Fibroblast of skin of back (primary cell): ENCODE results near the gene RMI1.
A peak's percentile ranks its signal among the peaks of the same experiment; 100 is the strongest.

Experiments
- DNase-seq: peaks from one replicate; pipeline ENCODE4 v3.0.0-alpha.2; 2013

The RMI1 gene

GRCh38 chr9:83969602-83970001, 11.0 kb upstream of the RMI1 start:
- no peak for DNase-seq

GRCh38 chr9:83971485-83971884, 9.1 kb upstream of the RMI1 start:
- no peak for DNase-seq

- DNase-seq, result no peak
These were observed 8.3 kb upstream of the RMI1 start for GRCh38 chr9:83972286-83972685.

- no peak for DNase-seq
These were observed 5.3 kb upstream of the RMI1 start for GRCh38 chr9:83975300-83975699.

- no peak for DNase-seq
These were observed 4.2 kb upstream of the RMI1 start for GRCh38 chr9:83976372-83976771.

GRCh38 chr9:83977196-83977595, 3.4 kb upstream of the RMI1 start:
- no peak for DNase-seq

GRCh38 chr9:83978992-83979811, 1.4 kb upstream of the RMI1 start:
- peak; percentile 85 for DNase-seq

- peak; percentile 99 for DNase-seq
These were observed 702 bp upstream of the RMI1 start, which contains the start of gene HNRNPK for GRCh38 chr9:83979812-83980394. Gene HNRNPK (minus strand): TSS chr9:83980215. CDS start chr9:83978252, 1,963 bp downstream.

GRCh38 chr9:83981126-83981871, 694 bp downstream of the RMI1 start:
- peak; percentile 54 for DNase-seq

- DNase-seq, result no peak
These were observed 5.6 kb downstream of the RMI1 start for GRCh38 chr9:83986195-83986594.

- peak; percentile 35 for DNase-seq
These were observed 6.3 kb downstream of the RMI1 start for GRCh38 chr9:83986765-83987401.

- no peak for DNase-seq
These were observed 6.8 kb downstream of the RMI1 start for GRCh38 chr9:83987402-83987791.

GRCh38 chr9:83988411-83988810, 7.8 kb downstream of the RMI1 start:
- DNase-seq, result no peak

- DNase-seq, result no peak
These were observed 10.8 kb downstream of the RMI1 start for GRCh38 chr9:83991355-83991754.

GRCh38 chr9:83992407-83992806, 11.8 kb downstream of the RMI1 start:
- no peak for DNase-seq

- DNase-seq, result no peak
These were observed 12.3 kb downstream of the RMI1 start for GRCh38 chr9:83992901-83993300.

GRCh38 chr9:83996126-83996525, 15.5 kb downstream of the RMI1 start:
- no peak for DNase-seq

- no peak for DNase-seq
These were observed 18.7 kb downstream of the RMI1 start for GRCh38 chr9:83999141-83999918.

GRCh38 chr9:84000186-84000585, 19.6 kb downstream of the RMI1 start:
- peak; percentile 79 for DNase-seq

- DNase-seq, result no peak
These were observed 21.0 kb downstream of the RMI1 start for GRCh38 chr9:84001621-84002020.

GRCh38 chr9:84002344-84002743, 21.7 kb downstream of the RMI1 start:
- DNase-seq, result no peak

GRCh38 chr9:84003246-84003645, 22.6 kb downstream of the RMI1 start:
- DNase-seq, result no peak
